Ishikawa (cell line): Measurements from ENCODE around the gene TRPC5OS.

Source experiments
- CREB1 ChIP-seq: IDR thresholded peaks from 2 replicates; pipeline ENCODE4 v1.6.1; 2012; ENCODE audit warnings: low read depth
- EP300 ChIP-seq: IDR thresholded peaks from 2 replicates; pipeline ENCODE4 v1.6.1; 2012; ENCODE audit warnings: borderline replicate concordance
- NFIC ChIP-seq: IDR thresholded peaks from 2 replicates; pipeline ENCODE4 v1.6.1; 2012
- RAD21 ChIP-seq: IDR thresholded peaks from 2 replicates; pipeline ENCODE4 v1.6.1; 2012; ENCODE audit warnings: low read depth
- TAF1 ChIP-seq: IDR thresholded peaks from 2 replicates; pipeline ENCODE4 v1.6.1; 2012; ENCODE audit warnings: low read depth, mild to moderate bottlenecking
- TEAD4 ChIP-seq: IDR thresholded peaks from 2 replicates; pipeline ENCODE4 v1.6.1; 2012
- USF1 ChIP-seq: IDR thresholded peaks from 2 replicates; pipeline ENCODE4 v1.6.1; 2012
- TF ChIP-seq, protein P1 (sequence below): IDR thresholded peaks from 2 replicates; pipeline ENCODE4 v1.6.1; 2012; ENCODE audit warnings: low read depth, mild to moderate bottlenecking

- TF ChIP-seq, protein P1, sequence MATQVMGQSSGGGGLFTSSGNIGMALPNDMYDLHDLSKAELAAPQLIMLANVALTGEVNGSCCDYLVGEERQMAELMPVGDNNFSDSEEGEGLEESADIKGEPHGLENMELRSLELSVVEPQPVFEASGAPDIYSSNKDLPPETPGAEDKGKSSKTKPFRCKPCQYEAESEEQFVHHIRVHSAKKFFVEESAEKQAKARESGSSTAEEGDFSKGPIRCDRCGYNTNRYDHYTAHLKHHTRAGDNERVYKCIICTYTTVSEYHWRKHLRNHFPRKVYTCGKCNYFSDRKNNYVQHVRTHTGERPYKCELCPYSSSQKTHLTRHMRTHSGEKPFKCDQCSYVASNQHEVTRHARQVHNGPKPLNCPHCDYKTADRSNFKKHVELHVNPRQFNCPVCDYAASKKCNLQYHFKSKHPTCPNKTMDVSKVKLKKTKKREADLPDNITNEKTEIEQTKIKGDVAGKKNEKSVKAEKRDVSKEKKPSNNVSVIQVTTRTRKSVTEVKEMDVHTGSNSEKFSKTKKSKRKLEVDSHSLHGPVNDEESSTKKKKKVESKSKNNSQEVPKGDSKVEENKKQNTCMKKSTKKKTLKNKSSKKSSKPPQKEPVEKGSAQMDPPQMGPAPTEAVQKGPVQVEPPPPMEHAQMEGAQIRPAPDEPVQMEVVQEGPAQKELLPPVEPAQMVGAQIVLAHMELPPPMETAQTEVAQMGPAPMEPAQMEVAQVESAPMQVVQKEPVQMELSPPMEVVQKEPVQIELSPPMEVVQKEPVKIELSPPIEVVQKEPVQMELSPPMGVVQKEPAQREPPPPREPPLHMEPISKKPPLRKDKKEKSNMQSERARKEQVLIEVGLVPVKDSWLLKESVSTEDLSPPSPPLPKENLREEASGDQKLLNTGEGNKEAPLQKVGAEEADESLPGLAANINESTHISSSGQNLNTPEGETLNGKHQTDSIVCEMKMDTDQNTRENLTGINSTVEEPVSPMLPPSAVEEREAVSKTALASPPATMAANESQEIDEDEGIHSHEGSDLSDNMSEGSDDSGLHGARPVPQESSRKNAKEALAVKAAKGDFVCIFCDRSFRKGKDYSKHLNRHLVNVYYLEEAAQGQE: no peak
- TF ChIP-seq CREB1 (no peak), EP300 (peak; percentile 15; the same call in 1 of the 2 replicates), RAD21 (no peak), NFIC (no peak), TAF1 (no peak), USF1 (no peak), TEAD4 (peak; percentile 38; the same call in 1 of the 2 replicates)
Observed at GRCh38 chrX:111830571-111830970, 45.4 kb upstream of the TRPC5OS start.
